ENCODE results near the gene MDGA2.

The MDGA2 gene

GRCh38 chr14:47606566-47606965 lies 68.8 kb downstream of the MDGA2 start:
- no peak for DNase-seq

DNA sequence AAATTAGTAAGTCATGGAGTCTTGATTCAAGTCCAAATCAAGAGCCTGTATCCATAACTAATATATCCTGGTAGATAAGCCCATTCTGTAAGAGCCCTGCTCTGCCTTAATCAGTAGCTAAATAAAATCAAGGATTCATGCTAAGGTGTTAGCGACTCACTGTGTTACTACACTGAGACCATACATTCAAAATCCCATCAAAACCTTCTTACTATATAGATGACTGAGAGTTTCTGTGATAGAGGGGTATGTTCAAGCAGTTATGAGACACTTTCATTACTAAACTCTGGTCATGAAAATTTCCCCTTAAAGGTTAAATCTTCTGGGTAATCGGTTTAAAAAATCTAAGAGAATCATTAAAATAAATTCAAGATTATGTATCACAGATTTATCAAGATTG lies 78.5 kb downstream of the MDGA2 start:
- DNase-seq: no peak

DNA sequence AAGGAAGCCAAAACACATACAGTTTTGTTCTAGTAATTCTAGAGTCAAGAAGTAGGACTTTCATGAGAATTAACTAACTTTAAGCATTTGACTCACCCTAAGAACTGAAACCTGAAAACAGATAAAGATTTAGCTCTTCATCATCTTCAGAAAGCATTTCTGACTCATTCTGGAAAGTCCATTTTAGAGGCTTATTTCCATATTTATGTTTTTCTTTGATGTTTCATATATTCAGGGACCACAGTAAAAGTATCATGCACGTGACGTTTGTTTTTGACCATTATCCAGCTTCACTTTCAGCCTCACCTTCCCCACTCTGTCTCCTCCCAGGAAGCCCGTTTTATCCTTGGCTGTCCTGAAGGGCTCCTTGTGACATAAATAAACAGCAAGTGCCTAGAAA lies 79.2 kb downstream of the MDGA2 start:
- no peak for DNase-seq

DNA sequence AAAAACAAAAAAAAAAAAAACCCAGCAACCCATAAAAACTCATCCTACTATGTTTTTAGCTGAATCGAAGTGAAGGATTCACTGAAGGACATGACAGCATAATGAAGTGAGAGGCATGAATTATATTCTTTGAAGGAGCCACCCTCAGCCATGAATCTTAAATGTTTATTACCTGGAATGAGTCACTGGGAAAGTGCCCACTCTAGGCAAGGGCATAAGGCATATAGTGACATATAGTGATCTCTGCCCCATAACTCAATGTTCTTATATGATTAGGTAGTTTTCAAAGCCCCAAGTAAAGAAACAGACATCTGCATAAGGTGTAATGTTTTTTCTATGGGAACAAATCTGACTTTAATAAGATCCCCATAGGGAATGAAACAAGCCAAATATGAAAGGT lies 79.9 kb downstream of the MDGA2 start:
- DNase-seq: no peak

DNA sequence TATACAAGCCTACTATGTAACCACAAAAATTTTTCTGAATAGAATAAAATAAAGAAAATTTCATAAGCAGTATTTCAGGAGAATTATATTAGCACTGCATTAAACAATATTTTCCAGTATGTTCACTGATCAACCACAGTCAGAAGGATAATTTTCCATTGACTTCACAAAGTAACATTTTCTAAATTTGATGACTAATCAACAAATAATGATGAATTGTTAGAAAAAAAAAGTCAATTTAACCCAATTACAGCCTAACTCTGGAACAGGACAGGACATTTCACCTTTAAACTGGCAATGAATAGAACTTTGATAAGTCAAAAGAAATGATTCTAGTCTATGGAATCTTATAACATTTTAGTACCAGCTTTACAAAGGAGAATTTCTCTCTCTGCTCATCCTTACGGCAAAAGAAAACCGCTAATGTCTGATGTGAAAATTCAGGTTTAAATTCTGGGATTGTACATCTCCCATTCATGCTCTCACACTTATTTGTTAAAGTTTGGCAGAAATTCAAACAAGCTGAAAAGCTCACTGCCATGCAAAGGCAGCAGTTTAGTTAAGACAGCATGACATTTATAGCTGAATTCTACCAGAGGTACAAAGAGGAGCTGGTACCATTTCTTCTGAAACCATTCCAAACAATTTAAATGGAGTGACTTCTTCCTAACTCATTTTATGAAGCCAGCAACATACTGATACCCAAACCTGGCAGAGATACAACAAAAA lies 84.5 kb downstream of the MDGA2 start:
- DNase-seq: no peak

DNA sequence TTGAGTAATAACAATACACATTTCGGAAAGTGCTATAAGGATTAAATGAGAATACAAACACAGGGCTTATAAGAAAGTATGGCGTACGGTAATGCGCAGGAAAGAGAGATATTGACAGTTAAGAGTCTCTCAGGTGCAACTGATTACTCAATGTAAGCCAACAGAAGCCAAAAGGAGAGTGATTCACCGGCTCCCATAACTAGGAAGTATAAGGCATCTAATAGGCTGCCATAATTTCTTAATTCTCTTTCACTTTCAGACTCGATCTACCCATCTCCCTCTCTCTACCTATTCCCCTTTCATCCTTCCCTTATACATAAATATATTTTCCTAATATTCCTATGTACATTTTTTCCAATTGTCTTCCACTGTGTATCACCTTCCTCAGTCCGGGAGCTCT lies 90.0 kb downstream of the MDGA2 start:
- DNase-seq: no peak

DNA sequence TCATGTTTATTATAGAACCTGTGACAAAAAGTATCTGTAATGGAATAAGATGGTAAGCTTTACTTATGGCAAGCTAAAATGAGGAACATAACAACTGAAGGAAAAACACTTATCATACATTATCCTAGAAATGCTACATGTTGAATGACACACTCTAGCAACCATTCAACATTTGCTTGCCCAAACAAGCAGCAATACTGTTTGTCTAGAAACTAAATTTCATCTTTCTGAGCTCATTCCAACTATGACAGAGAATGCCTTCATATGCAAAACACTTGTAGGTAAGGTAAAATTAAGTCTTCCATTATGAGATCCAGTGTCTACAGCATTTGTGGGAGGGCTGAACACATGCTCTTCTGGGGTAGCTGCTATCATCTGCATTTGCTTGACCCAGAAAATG lies 108.1 kb downstream of the MDGA2 start:
- no peak for DNase-seq

GRCh38 chr14:47557894-47558293 lies 117.5 kb downstream of the MDGA2 start:
- DNase-seq: no peak

- DNase-seq: no peak
Measured at GRCh38 chr14:47555333-47555732, 120.1 kb downstream of the MDGA2 start.

DNA sequence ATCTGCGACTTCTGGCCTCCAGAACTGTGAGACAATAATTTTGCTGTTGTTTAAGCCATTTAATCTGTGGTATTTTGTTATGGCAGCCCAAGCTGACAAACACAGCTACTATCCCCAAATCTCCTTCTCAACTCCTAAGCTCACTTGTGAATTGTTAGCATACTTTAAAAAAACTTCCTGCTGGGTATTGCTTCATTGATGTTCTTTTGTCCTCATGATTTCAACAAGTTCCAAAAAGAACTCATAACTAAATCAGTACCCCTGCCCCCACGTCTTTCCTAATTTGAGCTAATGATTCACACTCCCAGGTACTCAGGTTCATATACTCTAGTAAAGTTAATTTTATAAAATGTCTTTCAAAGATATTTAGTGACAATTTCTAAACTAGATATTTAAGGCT lies 125.5 kb downstream of the MDGA2 start:
- DNase-seq: no peak

GRCh38 chr14:47543459-47543858 lies 131.9 kb downstream of the MDGA2 start:
- DNase-seq: no peak

- DNase-seq: no peak
Measured at GRCh38 chr14:47541662-47542061, 133.7 kb downstream of the MDGA2 start.

GRCh38 chr14:47539031-47539461 lies 136.4 kb downstream of the MDGA2 start:
- DNase-seq: no peak

DNA sequence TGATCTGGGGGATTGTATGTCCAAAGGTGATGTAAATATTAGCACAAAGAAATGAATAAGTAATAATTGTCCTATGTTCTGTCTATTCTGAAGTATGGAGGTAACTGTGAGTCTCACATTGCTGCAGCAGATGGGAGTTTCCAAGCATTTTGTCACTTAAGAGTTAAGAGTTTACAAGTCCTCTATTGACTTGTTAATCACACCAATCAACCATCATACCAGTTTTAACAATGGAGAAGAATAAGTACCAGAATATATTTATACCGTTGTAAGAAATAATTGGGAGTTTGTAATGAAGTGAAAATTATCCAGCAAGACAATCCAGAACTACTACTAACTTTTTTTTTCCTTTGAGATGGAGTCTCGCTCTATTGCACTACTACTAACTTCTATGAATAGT lies 139.1 kb downstream of the MDGA2 start:
- DNase-seq: no peak

DNA sequence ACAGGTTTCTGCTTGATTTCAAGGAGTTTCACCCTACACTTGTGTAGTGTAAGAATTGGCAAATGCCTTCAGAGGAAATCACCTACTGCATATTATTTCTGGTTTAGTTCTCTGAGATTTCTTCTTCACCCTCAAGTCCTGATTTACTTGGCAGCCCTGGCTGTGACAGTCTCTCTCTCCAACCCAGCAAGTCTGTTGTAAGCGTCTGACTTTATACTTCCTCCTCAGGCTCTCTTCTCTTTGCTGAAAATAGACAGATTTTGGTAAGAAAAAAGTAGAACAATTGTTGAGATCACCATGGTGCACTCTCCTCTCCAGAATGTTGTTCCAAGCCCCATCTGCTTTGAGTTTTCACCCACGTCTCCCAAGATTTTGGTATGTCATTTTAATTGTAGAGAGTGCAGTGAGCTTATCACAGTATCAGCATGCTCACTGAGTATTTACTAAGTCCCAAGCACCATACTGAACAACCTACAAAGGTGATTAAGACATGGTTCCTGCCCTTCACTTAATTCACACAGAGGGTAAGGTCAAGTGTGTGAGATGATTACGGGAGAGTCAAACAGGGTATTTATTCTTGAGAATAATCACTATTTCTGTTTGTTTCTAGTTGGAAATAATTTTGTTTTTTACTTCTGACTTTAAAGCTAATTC lies 148.7 kb downstream of the MDGA2 start:
- DNase-seq: no peak

GRCh38 chr14:47524524-47524923 lies 150.9 kb downstream of the MDGA2 start:
- DNase-seq: no peak

DNA sequence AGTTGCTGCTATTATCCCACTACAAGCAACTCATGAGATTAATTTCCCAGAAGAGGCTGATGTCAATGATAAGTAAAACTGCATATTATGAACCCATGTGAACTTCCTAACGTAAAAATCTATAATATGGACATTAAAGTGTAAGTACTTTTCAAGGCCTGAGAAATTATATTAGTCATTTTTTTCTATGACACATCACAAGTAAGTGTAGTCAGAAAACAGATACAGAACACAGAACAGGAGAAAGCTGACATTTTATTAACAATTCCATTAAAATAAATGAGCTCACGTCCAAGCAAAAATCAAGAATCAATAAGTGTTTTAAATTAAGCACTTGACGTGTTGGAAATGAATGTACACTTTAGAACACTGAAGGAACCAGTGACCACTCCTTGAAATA lies 155.0 kb downstream of the MDGA2 start:
- no peak for DNase-seq

DNA sequence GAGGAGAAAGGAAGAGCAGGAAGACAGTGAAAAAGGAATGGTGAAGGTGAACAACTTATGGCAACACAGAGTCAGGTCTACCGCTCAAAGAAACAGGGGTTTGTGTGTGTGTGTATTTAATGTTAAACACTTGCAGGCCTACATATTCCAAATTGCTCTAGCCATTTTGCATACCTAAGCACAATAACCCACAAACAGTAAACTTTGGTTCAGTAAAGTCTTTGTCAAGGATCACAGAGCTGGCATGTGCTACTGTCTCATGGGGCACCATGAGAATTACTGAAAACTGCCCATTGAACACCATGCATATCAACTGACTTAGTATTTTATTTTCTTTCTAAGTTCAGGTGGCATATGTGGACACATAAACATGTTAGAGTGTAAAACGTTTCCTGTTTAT lies 163.6 kb downstream of the MDGA2 start:
- DNase-seq: no peak

- DNase-seq: no peak
Measured at GRCh38 chr14:47509957-47510356, 165.4 kb downstream of the MDGA2 start.

- no peak for DNase-seq
Measured at GRCh38 chr14:47507861-47508260, 167.5 kb downstream of the MDGA2 start.

GRCh38 chr14:47500369-47500768 lies 175.0 kb downstream of the MDGA2 start:
- DNase-seq: no peak

DNA sequence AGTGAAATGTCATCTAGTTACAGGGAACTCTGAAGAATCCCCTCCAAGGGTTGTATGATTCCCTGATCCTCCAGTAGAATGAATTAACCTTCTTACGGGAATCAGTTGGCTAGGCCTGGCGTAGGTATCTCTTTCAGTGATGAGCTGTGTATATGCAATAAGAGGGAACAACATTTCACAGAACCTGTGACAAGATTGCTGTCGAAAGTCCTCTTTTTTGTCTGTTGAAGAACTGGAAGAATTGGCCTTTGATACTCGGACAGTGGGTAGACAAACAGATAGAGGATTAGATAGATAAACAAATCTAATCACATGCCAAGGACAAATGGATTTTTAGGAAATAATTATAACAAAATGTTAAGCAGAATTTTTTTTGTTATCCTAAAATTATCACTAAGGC lies 184.6 kb downstream of the MDGA2 start:
- no peak for DNase-seq

- DNase-seq: no peak
Measured at GRCh38 chr14:47490353-47490752, 185.1 kb downstream of the MDGA2 start.

DNA sequence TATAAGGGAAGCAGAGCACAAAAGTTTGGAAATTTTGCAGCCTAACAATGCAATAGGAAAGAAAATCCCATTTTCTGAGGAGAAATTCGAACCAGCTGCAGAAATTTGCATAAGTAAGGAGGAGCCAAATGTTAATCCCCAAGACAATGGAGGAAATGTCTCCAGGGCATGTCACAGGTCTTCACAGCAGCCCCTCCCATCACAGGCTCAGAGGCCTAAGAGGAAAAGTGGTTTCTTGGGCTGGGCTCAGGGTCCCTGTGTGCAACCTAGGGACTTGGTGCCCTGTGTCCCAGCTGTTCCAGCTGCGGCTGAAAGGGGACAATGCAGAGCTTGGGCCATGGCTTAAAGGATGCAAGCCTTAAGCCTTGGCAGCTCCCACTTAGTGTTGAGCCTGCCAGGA lies 190.0 kb downstream of the MDGA2 start:
- DNase-seq: no peak

- DNase-seq: no peak
Measured at GRCh38 chr14:47483449-47483848, 192.0 kb downstream of the MDGA2 start.

All from stimulated activated CD4-positive, alpha-beta T cell treated with anti-CD3 and anti-CD28 coated beads, Interleukin-4, amount 100 ng/mL, for 24 hours (primary cell).